Measurements from ENCODE around the gene IL22RA1. TPM values are rescaled to one million over a fixed set of nuclear protein-coding genes. Genes with fewer than 3 reads are reported as not detected.

The IL22RA1 gene
- total RNA-seq, 1 experiment from 2014 or later: 0.13 TPM

GRCh38 chr1:24100945-24101737 lies 41.8 kb downstream of the IL22RA1 start:
- TF ChIP-seq, protein P1, sequence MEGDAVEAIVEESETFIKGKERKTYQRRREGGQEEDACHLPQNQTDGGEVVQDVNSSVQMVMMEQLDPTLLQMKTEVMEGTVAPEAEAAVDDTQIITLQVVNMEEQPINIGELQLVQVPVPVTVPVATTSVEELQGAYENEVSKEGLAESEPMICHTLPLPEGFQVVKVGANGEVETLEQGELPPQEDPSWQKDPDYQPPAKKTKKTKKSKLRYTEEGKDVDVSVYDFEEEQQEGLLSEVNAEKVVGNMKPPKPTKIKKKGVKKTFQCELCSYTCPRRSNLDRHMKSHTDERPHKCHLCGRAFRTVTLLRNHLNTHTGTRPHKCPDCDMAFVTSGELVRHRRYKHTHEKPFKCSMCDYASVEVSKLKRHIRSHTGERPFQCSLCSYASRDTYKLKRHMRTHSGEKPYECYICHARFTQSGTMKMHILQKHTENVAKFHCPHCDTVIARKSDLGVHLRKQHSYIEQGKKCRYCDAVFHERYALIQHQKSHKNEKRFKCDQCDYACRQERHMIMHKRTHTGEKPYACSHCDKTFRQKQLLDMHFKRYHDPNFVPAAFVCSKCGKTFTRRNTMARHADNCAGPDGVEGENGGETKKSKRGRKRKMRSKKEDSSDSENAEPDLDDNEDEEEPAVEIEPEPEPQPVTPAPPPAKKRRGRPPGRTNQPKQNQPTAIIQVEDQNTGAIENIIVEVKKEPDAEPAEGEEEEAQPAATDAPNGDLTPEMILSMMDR (conservative IDR thresholded peaks at IDR 0.05): no peak
- Histone ChIP-seq H4K20me1 (ENCODE audit: control insufficient read depth, insufficient read depth, insufficient read length) (no peaks in the 10 kb centered on the region), H2AFZ (ENCODE audit: low read length) (no peak overlapping the region), H3K23me2 (ENCODE audit: insufficient read length, low read depth, low read length, poor library complexity, severe bottlenecking) (no peaks in the 10 kb centered on the region), H3K56ac (ENCODE audit: insufficient read length, low read depth, low read length) (no peak overlapping the region), H3K27me3 (ENCODE audit: insufficient read depth, low read length) (no peaks in the 10 kb centered on the region), H2BK20ac (ENCODE audit: low read depth, low read length, poor library complexity, severe bottlenecking) (no peak overlapping the region), H3K4me1 (ENCODE audit: insufficient read depth, low read length) (no peaks in the 10 kb centered on the region), H3K18ac (ENCODE audit: insufficient read length, low read depth, low read length) (no peak overlapping the region), H2BK12ac (ENCODE audit: insufficient read length, low read depth, low read length) (no peak overlapping the region), H3K4me2 (ENCODE audit: insufficient read depth, insufficient read length, low read length) (no peak overlapping the region), H3K14ac (ENCODE audit: insufficient read depth, low read length) (no peak overlapping the region), H4K8ac (replicated peaks; ENCODE audit: insufficient read length, low read depth, low read length) (no peak overlapping the region), H3T11ph (ENCODE audit: low read length) (no peak overlapping the region), H3K79me1 (ENCODE audit: insufficient read depth, low read depth, low read length, poor library complexity, severe bottlenecking) (no peaks in the 10 kb centered on the region), H4K5ac (ENCODE audit: insufficient read length, low read depth, low read length) (no peak overlapping the region), H3K9me3 (ENCODE audit: control insufficient read depth, low read depth, low read length) (no peaks in the 10 kb centered on the region), H3K27ac (ENCODE audit: insufficient read length, low read depth, low read length) (no peak overlapping the region), H2BK120ac (ENCODE audit: low read depth, low read length, poor library complexity, severe bottlenecking) (no peak overlapping the region), H3K4ac (ENCODE audit: low read depth, low read length) (no peak overlapping the region), H3K23ac (ENCODE audit: insufficient read length, low read depth, low read length) (no peak overlapping the region), H2BK5ac (ENCODE audit: insufficient read length, low read length) (no peak overlapping the region), H4K91ac (ENCODE audit: insufficient read length, low read depth, low read length) (no peak overlapping the region), H3K79me2 (ENCODE audit: insufficient read depth, low read length) (no peaks in the 10 kb centered on the region), H3K9ac (ENCODE audit: extremely low read depth, insufficient read length, low read length) (no peak overlapping the region), H2AK5ac (ENCODE audit: insufficient read length, low read length) (no peak overlapping the region), H2BK15ac (ENCODE audit: low read depth, low read length) (no peak overlapping the region)
- WGBS (ENCODE audit: extremely low coverage, insufficient read length, low lambda C conversion rate): no CpG with 5 or more reads among the region's 13 CpGs
- Mint-ChIP-seq H3K9me3 (no peaks in the 10 kb centered on the region), H3K27ac (no peak overlapping the region), H3K4me1 (peaks cover 6 to 16% of the 10 kb centered on the region in 2 experiments; a peak in 3 of 4 replicates), H3K36me3 (ENCODE audit: insufficient read depth in 1 of 3, low read depth in 3 of 3) (no peaks in the 10 kb centered on the region), H3K27me3 (ENCODE audit: low read depth) (no peaks in the 10 kb centered on the region; the same call in 1 of the 2 replicates), H3K4me3 (no peak overlapping the region)
- no peak for DNase-seq

Measured in H9 (cell line).